Measurements from ENCODE around the gene TBC1D21.

GRCh38 chr15:73836845-73837244 is 36.5 kb upstream of the TBC1D21 start:
- TF ChIP-seq POLR2AphosphoS5 (IDR thresholded peaks at IDR 0.05) (no peak), CTCF (IDR thresholded peaks at IDR 0.05) (no peak), EP300 (IDR thresholded peaks at IDR 0.05) (no peak), POLR2A (IDR thresholded peaks at IDR 0.05) (no peak)
